ENCODE measurements around the gene JTB.
A peak's percentile ranks its signal among the peaks of the same experiment; 100 is the strongest.

JTB gene

DNA sequence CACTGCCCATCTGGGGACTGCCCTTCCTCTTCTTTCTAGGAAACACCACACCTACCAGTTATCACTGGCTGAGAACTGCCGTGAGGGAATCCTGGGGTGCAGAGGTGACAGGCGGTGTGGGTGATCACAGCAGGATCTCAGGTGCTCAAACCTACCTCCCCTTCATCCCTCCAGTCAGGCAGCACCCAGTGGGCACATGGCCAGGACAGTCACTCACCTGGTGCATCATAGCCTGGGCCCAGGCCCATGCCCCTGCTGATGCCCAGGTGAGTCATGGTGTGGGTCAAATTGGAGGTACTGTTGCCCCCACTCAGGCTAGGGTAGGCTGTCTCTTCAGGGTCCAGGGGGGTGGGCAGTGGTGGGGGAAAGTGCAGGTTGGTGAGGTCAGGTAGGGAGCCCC, 25.7 kb downstream of the JTB start:
- Histone ChIP-seq H4K20me1 (ENCODE audit: control insufficient read depth, insufficient read depth, low read depth, low read length) (peaks cover 19% of the 10 kb centered on the region; the same call in 1 of the 2 replicates), H3K27me3 (ENCODE audit: control insufficient read depth, low read length) (no peaks in the 10 kb centered on the region), H3K9me3 (ENCODE audit: control insufficient read depth, insufficient read depth, low read length) (no peaks in the 10 kb centered on the region), H3K4me3 (ENCODE audit: low read length) (no peak overlapping the region), H3K27ac (ENCODE audit: low read depth, low read length) (no peak overlapping the region), H3K79me2 (ENCODE audit: control insufficient read depth, low read length) (peaks cover 50% of the 10 kb centered on the region), H3F3A (ENCODE audit: control insufficient read depth, insufficient read depth) (peaks cover 19% of the 10 kb centered on the region), H3K4me1 (ENCODE audit: control insufficient read depth, low read length) (peaks cover 63% of the 10 kb centered on the region), H3K4me2 (ENCODE audit: low read length) (no peak overlapping the region), H3K9me2 (replicated peaks; ENCODE audit: control insufficient read depth, low read length) (no peaks in the 10 kb centered on the region), H3K36me3 (ENCODE audit: control insufficient read depth, low read length) (peaks cover 88% of the 10 kb centered on the region)
- TF ChIP-seq CTCF (IDR thresholded peaks at IDR 0.05; ENCODE audit: low read depth, low read length, poor library complexity, severe bottlenecking) (no peak), EZH2phosphoT487 (IDR thresholded peaks at IDR 0.05; ENCODE audit: borderline replicate concordance, low read length) (no peak)

- peaks cover 17% of the 10 kb centered on the region; the same call in 1 of the 2 replicates for H4K20me1 ChIP-seq (ENCODE audit: control insufficient read depth, insufficient read depth, low read depth, low read length)
- no peak overlapping the region for H3K4me2 ChIP-seq (ENCODE audit: low read length)
- H3K4me3 ChIP-seq (ENCODE audit: low read length), result no peak overlapping the region
- peaks cover 84% of the 10 kb centered on the region for H3K36me3 ChIP-seq (ENCODE audit: control insufficient read depth, low read length)
- H3K9me2 ChIP-seq (replicated peaks; ENCODE audit: control insufficient read depth, low read length), result no peaks in the 10 kb centered on the region
- no peaks in the 10 kb centered on the region for H3K27me3 ChIP-seq (ENCODE audit: control insufficient read depth, low read length)
- H3K27ac ChIP-seq (ENCODE audit: low read depth, low read length), result no peak overlapping the region
- TF ChIP-seq EZH2phosphoT487 (IDR thresholded peaks at IDR 0.05; ENCODE audit: borderline replicate concordance, low read length), result no peak
- no peak for TF ChIP-seq CTCF (IDR thresholded peaks at IDR 0.05; ENCODE audit: low read depth, low read length, poor library complexity, severe bottlenecking)
- peaks cover 21% of the 10 kb centered on the region for H3F3A ChIP-seq (ENCODE audit: control insufficient read depth, insufficient read depth)
- no peaks in the 10 kb centered on the region for H3K9me3 ChIP-seq (ENCODE audit: control insufficient read depth, insufficient read depth, low read length)
- H3K79me2 ChIP-seq (ENCODE audit: control insufficient read depth, low read length), result peaks cover 44% of the 10 kb centered on the region
- peaks cover 61% of the 10 kb centered on the region for H3K4me1 ChIP-seq (ENCODE audit: control insufficient read depth, low read length)
Measured at GRCh38 chr1:153951183-153951582, 26.3 kb downstream of the JTB start.

DNA sequence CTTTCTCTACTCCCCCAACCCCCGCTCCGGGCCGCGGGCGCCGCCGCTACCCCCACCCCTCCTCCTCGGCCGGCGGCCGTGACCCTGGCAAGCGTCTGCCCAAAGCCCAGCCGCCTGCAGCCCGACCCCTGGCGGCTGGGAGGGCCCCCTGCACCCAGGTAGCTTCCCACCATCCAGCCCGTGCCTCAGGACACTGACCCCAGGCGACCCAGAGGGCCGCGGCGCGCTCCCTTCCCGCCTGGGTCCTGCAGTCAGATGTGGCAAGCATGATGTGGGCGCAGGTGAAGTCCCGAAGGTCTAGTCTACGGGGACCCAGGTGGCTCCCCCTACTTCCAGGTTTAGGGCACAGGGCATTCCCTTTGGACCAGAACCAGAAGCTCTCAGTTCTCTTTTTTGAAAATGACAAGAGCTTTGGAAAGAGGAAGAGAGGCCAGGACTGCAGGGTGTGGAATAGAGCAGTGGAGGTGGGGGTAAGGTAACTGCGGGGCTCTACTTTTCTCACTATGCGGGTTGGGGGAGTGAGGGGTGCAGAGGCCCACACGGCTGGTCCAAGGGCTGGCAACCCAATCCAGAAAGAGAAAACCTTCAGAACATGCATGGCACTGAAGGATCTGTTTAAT, 30.7 kb downstream of the JTB start, which contains the start of gene DENND4B:
Gene DENND4B, minus strand, starts transcription at position 97 of the 620 bp plus-strand sequence. CDS start 2,344 bp downstream, outside the sequence.
- Histone ChIP-seq H3K9me3 (ENCODE audit: control insufficient read depth, insufficient read depth, low read length) (no peaks in the 10 kb centered on the region), H3K79me2 (ENCODE audit: control insufficient read depth, low read length) (peaks cover 38% of the 10 kb centered on the region), H3K27ac (ENCODE audit: low read depth, low read length) (peak within 1 kb of the TSS; percentile 90), H4K20me1 (ENCODE audit: control insufficient read depth, insufficient read depth, low read depth, low read length) (no peaks in the 10 kb centered on the region), H3K27me3 (ENCODE audit: control insufficient read depth, low read length) (no peaks in the 10 kb centered on the region), H3K9me2 (replicated peaks; ENCODE audit: control insufficient read depth, low read length) (no peaks in the 10 kb centered on the region), H3K4me2 (ENCODE audit: low read length) (peak within 1 kb of the TSS; percentile 86), H3F3A (ENCODE audit: control insufficient read depth, insufficient read depth) (peaks cover 21% of the 10 kb centered on the region), H3K4me1 (ENCODE audit: control insufficient read depth, low read length) (peaks cover 59% of the 10 kb centered on the region), H3K36me3 (ENCODE audit: control insufficient read depth, low read length) (peaks cover 84% of the 10 kb centered on the region), H3K4me3 (ENCODE audit: low read length) (peak within 1 kb of the TSS; percentile 76)
- TF ChIP-seq EZH2phosphoT487 (IDR thresholded peaks at IDR 0.05; ENCODE audit: borderline replicate concordance, low read length) (no peak), CTCF (IDR thresholded peaks at IDR 0.05; ENCODE audit: low read depth, low read length, poor library complexity, severe bottlenecking) (peak; percentile 90)

All from DOHH2 (cell line).